HEK293T (cell line): Measurements from ENCODE around the gene TNFSF10.

ENCODE experiments used
- CTCF ChIA-PET: fragments of 350-600 bp; formaldehyde crosslinking; extraction: SDS; loops from one replicate; lab custom pipeline; 2021; ENCODE audit warnings: antibody characterized with exemption, inconsistent platforms; lab: Yijun Ruan, JAX
- POLR2A ChIA-PET: fragments of 350-600 bp; formaldehyde crosslinking; extraction: SDS; loops from one replicate; lab custom pipeline; 2020; ENCODE audit warnings: antibody characterized with exemption, inconsistent platforms; lab: Yijun Ruan, JAX
- DNase-seq: peaks from one replicate; pipeline ENCODE4 v3.0.0; 2012; ENCODE audit warnings: mixed read lengths; ENCODE audit errors: extremely low spot score
- ARNT ChIP-seq: fragments of 450-650 bp; IDR thresholded peaks from 2 replicates; pipeline ENCODE4 v1.6.1; 2017; ENCODE audit warnings: mild to moderate bottlenecking
- BHLHE40 ChIP-seq: fragments of 450-650 bp; IDR thresholded peaks from 2 replicates; pipeline ENCODE4 v1.6.1; 2016; ENCODE audit warnings: mild to moderate bottlenecking, moderate library complexity, borderline replicate concordance
- CTBP1 ChIP-seq: fragments of 450-650 bp; IDR thresholded peaks from 2 replicates; pipeline ENCODE4 v1.6.1; 2016; ENCODE audit warnings: borderline replicate concordance
- ELF4 ChIP-seq: fragments of 450-650 bp; IDR thresholded peaks from 2 replicates; pipeline ENCODE4 v1.6.1; 2017; ENCODE audit warnings: antibody characterized with exemption
- FOXA1 ChIP-seq: fragments of 450-650 bp; IDR thresholded peaks from 2 replicates; pipeline ENCODE4 v1.6.1; 2016; ENCODE audit warnings: mild to moderate bottlenecking
- FOXK2 ChIP-seq: fragments of 450-650 bp; IDR thresholded peaks from 2 replicates; pipeline ENCODE4 v1.6.1; 2016; ENCODE audit warnings: mild to moderate bottlenecking
- FOXM1 ChIP-seq: fragments of 450-650 bp; IDR thresholded peaks from 2 replicates; pipeline ENCODE4 v1.6.1; 2017; ENCODE audit warnings: mild to moderate bottlenecking, borderline replicate concordance
- HDGF ChIP-seq: fragments of 450-650 bp; IDR thresholded peaks from 2 replicates; pipeline ENCODE4 v1.6.1; 2017; ENCODE audit warnings: antibody characterized with exemption, borderline replicate concordance
- L3MBTL2 ChIP-seq: fragments of 450-650 bp; conservative IDR thresholded peaks from 2 replicates; pipeline ENCODE4 v1.6.1; 2016; ENCODE audit warnings: mild to moderate bottlenecking
- LEF1 ChIP-seq: fragments of 450-650 bp; IDR thresholded peaks from 2 replicates; pipeline ENCODE4 v1.6.1; 2017; ENCODE audit warnings: mild to moderate bottlenecking, borderline replicate concordance
- NFRKB ChIP-seq: fragments of 450-650 bp; IDR thresholded peaks from 2 replicates; pipeline ENCODE4 v1.6.1; 2016; ENCODE audit warnings: mild to moderate bottlenecking, moderate library complexity
- SP1 ChIP-seq: fragments of 450-650 bp; IDR thresholded peaks from 2 replicates; pipeline ENCODE4 v1.6.1; 2017
- SUZ12 ChIP-seq: fragments of 450-650 bp; IDR thresholded peaks from 2 replicates; pipeline ENCODE4 v1.6.1; 2016; ENCODE audit warnings: mild to moderate bottlenecking
- TARDBP ChIP-seq: fragments of 450-650 bp; IDR thresholded peaks from 2 replicates; pipeline ENCODE4 v1.6.1; 2016
- ZNF384 ChIP-seq: fragments of 450-650 bp; IDR thresholded peaks from 2 replicates; pipeline ENCODE4 v1.6.1; 2016
- TF ChIP-seq, protein P1 (sequence below): fragments of 450-650 bp; IDR thresholded peaks from 2 replicates; pipeline ENCODE4 v1.6.1; 2016

TNFSF10 gene

GRCh38 chr3:172516318-172517214, 6.7 kb downstream of the TNFSF10 start:
- no peak for DNase-seq
- TF ChIP-seq NFRKB (no peak), SP1 (no peak), SUZ12 (no peak), CTBP1 (no peak)
- ChIA-PET POLR2A (no interaction called here), CTCF (no interaction called here)

- ChIA-PET POLR2A (no interaction called here), CTCF (interaction anchor here (0.6 kb wide), 1 partner anchor 1049 kb away, joined by 3 read pairs; no protein-coding TSS in a partner anchor)
- no peak for DNase-seq
- no peak for TF ChIP-seq HDGF
- no peak for TF ChIP-seq FOXK2
- TF ChIP-seq L3MBTL2 = no peak
- TF ChIP-seq ARNT = no peak
- TF ChIP-seq LEF1 = no peak
- no peak for TF ChIP-seq ELF4
- no peak for TF ChIP-seq FOXM1
- no peak for TF ChIP-seq NFRKB
- TF ChIP-seq BHLHE40 = no peak
- TF ChIP-seq SP1 = no peak
- TF ChIP-seq FOXA1 = no peak
- TF ChIP-seq SUZ12 = no peak
- no peak for TF ChIP-seq CTBP1
- TF ChIP-seq TARDBP = no peak
- no peak for TF ChIP-seq ZNF384
- TF ChIP-seq, protein P1, sequence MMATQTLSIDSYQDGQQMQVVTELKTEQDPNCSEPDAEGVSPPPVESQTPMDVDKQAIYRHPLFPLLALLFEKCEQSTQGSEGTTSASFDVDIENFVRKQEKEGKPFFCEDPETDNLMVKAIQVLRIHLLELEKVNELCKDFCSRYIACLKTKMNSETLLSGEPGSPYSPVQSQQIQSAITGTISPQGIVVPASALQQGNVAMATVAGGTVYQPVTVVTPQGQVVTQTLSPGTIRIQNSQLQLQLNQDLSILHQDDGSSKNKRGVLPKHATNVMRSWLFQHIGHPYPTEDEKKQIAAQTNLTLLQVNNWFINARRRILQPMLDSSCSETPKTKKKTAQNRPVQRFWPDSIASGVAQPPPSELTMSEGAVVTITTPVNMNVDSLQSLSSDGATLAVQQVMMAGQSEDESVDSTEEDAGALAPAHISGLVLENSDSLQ = no peak
Observed at GRCh38 chr3:172515130-172515918, 7.9 kb downstream of the TNFSF10 start.

DNA sequence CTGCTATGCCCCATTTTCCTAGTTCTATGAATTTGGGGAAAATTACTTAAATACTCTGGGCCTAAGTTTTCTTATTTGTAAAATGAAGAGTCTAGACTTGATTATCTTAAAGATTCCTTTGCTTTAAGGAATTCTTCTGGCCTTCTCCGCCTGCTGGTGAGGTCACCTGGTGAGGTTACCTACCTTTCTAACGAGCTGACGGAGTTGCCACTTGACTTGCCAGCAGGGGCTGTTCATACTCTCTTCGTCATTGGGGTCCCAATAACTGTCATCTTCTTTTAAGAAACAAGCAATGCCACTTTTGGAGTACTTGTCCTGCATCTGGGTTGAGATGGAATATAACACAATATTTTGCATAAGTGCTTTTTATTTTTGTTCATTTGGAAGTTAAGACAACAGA, 8.6 kb downstream of the TNFSF10 start:
- CTCF ChIA-PET = interaction anchor here (0.6 kb wide), 1 partner anchor 1048 kb away, joined by 3 read pairs; no protein-coding TSS in a partner anchor
- POLR2A ChIA-PET = no interaction called here
- DNase-seq = no peak
- TF ChIP-seq ARNT = no peak
- no peak for TF ChIP-seq FOXM1
- no peak for TF ChIP-seq ELF4
- TF ChIP-seq CTBP1 = no peak
- no peak for TF ChIP-seq BHLHE40
- no peak for TF ChIP-seq FOXK2
- no peak for TF ChIP-seq SUZ12
- no peak for TF ChIP-seq SP1
- no peak for TF ChIP-seq L3MBTL2
- no peak for TF ChIP-seq ZNF384

- CTCF ChIA-PET = no interaction called here
- TF ChIP-seq NFRKB = no peak
- TF ChIP-seq SP1 = no peak
- TF ChIP-seq ELF4 = no peak
- TF ChIP-seq, protein P1 = no peak
- TF ChIP-seq FOXM1 = no peak
- no peak for TF ChIP-seq SUZ12
- TF ChIP-seq ZNF384 = no peak
- TF ChIP-seq CTBP1 = no peak
- TF ChIP-seq BHLHE40 = no peak
- no peak for TF ChIP-seq ARNT
- TF ChIP-seq L3MBTL2 = no peak
- no peak for TF ChIP-seq FOXA1
- no peak for TF ChIP-seq TARDBP
- TF ChIP-seq HDGF = no peak
- no peak for TF ChIP-seq FOXK2
- TF ChIP-seq LEF1 = no peak
- POLR2A ChIA-PET = no interaction called here
- DNase-seq = no peak
Observed at GRCh38 chr3:172513488-172513887, 9.7 kb downstream of the TNFSF10 start.

- TF ChIP-seq SP1 (no peak), HDGF (no peak), L3MBTL2 (no peak), ARNT (no peak), BHLHE40 (no peak), LEF1 (no peak), FOXA1 (no peak), CTBP1 (no peak), FOXK2 (no peak), SUZ12 (no peak), ELF4 (no peak)
- TF ChIP-seq, protein P1 = no peak
- ChIA-PET POLR2A (no interaction called here), CTCF (no interaction called here)
- DNase-seq = no peak
Observed at GRCh38 chr3:172511783-172512762, 11.2 kb downstream of the TNFSF10 start.
